GM23338 (cell line): Measurements from ENCODE around the gene WDSUB1.

Experiments
- EZH2 ChIP-seq: fragments of 200-600 bp; sonication (generic); IDR thresholded peaks from one replicate; pipeline ENCODE4 v1.8.0; 2017; ENCODE audit warnings: antibody characterized with exemption, mild to moderate bottlenecking, low read depth; ENCODE audit not compliant: unreplicated experiment
- TF ChIP-seq, protein P1 (sequence below), 2 experiments: fragments of 200-600 bp in 1 of 2; sonication (generic) in 1 of 2; conservative IDR thresholded peaks; 2 replicates each; pipeline versions ENCODE4 v1.5.1 to v1.6.1; 2016 to 2017; ENCODE audit warnings: antibody characterized with exemption in 2 of 2, low read depth in 2 of 2, mild to moderate bottlenecking in 2 of 2, moderate library complexity in 1 of 2

DNA sequence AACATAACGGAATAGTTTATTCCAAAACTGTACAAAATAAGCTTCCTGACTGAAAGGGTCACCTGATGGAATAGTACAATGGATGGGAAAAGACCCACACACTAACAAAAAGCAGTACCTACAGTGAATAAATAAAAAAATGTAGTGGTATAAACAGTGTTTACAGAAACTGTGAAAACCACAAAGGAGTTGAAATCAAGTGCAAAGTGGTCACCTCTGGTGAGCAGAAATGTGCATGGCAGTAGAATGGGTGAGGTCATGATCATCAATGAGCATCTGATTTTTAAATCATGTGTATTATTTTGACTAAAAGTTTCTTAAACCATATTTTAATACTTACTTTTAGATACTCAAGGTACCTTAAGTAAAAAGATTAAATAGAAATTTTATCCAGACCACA, 11.4 kb downstream of the WDSUB1 start:
- TF ChIP-seq, protein P1, sequence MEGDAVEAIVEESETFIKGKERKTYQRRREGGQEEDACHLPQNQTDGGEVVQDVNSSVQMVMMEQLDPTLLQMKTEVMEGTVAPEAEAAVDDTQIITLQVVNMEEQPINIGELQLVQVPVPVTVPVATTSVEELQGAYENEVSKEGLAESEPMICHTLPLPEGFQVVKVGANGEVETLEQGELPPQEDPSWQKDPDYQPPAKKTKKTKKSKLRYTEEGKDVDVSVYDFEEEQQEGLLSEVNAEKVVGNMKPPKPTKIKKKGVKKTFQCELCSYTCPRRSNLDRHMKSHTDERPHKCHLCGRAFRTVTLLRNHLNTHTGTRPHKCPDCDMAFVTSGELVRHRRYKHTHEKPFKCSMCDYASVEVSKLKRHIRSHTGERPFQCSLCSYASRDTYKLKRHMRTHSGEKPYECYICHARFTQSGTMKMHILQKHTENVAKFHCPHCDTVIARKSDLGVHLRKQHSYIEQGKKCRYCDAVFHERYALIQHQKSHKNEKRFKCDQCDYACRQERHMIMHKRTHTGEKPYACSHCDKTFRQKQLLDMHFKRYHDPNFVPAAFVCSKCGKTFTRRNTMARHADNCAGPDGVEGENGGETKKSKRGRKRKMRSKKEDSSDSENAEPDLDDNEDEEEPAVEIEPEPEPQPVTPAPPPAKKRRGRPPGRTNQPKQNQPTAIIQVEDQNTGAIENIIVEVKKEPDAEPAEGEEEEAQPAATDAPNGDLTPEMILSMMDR (conservative IDR thresholded peaks at IDR 0.05; ENCODE audit: low read depth in 2 of 2) = no peak
- no peak for TF ChIP-seq EZH2
